ENCODE data around the gene YY1. TPM values are rescaled to one million over a fixed set of nuclear protein-coding genes. Genes with fewer than 3 reads are reported as not detected.

YY1 gene
- total RNA-seq, 3 donors from 2014 or later (not counting 1 experiment from before 2014, with no cell fraction given), result 77.9 to 92.6 (median 90.4) TPM

DNA sequence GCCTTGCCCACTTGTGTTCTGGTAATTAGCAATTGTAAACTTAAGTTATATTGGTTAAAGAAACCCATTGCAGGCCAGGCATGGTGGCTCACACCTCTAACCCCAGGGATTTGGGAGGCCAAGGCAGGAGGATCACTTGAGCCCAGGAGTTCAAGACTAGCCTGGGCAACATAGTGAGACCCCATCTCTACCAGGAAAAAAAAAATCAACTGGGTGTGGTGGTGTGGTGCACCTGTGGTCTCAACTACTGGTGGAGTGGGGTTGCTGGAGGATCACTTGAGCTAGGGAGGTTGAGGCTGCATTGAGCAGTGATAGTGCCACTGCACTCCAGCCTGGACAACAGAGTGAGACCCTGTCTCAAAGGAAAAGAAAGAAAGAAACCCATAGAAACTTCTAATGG, 13.7 kb downstream of the YY1 start:
- no peak for ATAC-seq
- no peak for DNase-seq
- peak overlapping the region; percentile 46 to 68 for H3K27ac Mint-ChIP-seq
- no peak overlapping the region for H3K27ac ChIP-seq (ENCODE audit: low read length)
- no peaks in the 10 kb centered on the region for H3K36me3 Mint-ChIP-seq
- H3K36me3 ChIP-seq (ENCODE audit: control insufficient read depth, insufficient read depth, low read length), result no peaks in the 10 kb centered on the region
- intact Hi-C loops (cut with micrococcal nuclease), result no loop called here
- H3K4me1 ChIP-seq (ENCODE audit: control insufficient read depth, insufficient read depth, low read length), result peaks cover 24% of the 10 kb centered on the region
- no peak overlapping the region for H3K4me3 ChIP-seq (ENCODE audit: low read length)
- no peaks in the 10 kb centered on the region for H3K27me3 ChIP-seq (ENCODE audit: control insufficient read depth, insufficient read depth, low read length)
- H3K4me1 Mint-ChIP-seq, result peaks cover 71 to 78% of the 10 kb centered on the region in 2 donors
- H3K27me3 Mint-ChIP-seq (ENCODE audit: low read depth in 2 of 2), result no peaks in the 10 kb centered on the region
- TF ChIP-seq, protein P1, sequence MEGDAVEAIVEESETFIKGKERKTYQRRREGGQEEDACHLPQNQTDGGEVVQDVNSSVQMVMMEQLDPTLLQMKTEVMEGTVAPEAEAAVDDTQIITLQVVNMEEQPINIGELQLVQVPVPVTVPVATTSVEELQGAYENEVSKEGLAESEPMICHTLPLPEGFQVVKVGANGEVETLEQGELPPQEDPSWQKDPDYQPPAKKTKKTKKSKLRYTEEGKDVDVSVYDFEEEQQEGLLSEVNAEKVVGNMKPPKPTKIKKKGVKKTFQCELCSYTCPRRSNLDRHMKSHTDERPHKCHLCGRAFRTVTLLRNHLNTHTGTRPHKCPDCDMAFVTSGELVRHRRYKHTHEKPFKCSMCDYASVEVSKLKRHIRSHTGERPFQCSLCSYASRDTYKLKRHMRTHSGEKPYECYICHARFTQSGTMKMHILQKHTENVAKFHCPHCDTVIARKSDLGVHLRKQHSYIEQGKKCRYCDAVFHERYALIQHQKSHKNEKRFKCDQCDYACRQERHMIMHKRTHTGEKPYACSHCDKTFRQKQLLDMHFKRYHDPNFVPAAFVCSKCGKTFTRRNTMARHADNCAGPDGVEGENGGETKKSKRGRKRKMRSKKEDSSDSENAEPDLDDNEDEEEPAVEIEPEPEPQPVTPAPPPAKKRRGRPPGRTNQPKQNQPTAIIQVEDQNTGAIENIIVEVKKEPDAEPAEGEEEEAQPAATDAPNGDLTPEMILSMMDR (IDR thresholded peaks at IDR 0.05), result no peak
- no peak overlapping the region for H3K4me3 Mint-ChIP-seq
- H3K9me3 Mint-ChIP-seq, result no peaks in the 10 kb centered on the region
- no peaks in the 10 kb centered on the region for H3K9me3 ChIP-seq (ENCODE audit: control insufficient read depth, insufficient read depth, low read length)

GRCh38 chr14:100256339-100256895, 17.5 kb downstream of the YY1 start:
- Mint-ChIP-seq H3K36me3 (no peaks in the 10 kb centered on the region), H3K4me1 (peaks cover 75 to 87% of the 10 kb centered on the region in 2 donors), H3K27me3 (ENCODE audit: low read depth in 2 of 2) (no peaks in the 10 kb centered on the region), H3K9me3 (no peaks in the 10 kb centered on the region), H3K27ac (peak overlapping the region; percentile 15 to 79), H3K4me3 (peak overlapping the region; percentile 38)
- ATAC-seq, result no peak
- no peak overlapping the region for H3K27ac ChIP-seq (ENCODE audit: low read length)
- TF ChIP-seq, protein P1 (IDR thresholded peaks at IDR 0.05), result no peak
- no peak overlapping the region for H3K4me3 ChIP-seq (ENCODE audit: low read length)
- H3K9me3 ChIP-seq (ENCODE audit: control insufficient read depth, insufficient read depth, low read length), result no peaks in the 10 kb centered on the region
- intact Hi-C loops (cut with micrococcal nuclease), result no loop called here
- H3K4me1 ChIP-seq (ENCODE audit: control insufficient read depth, insufficient read depth, low read length), result peaks cover 36% of the 10 kb centered on the region
- no peaks in the 10 kb centered on the region for H3K36me3 ChIP-seq (ENCODE audit: control insufficient read depth, insufficient read depth, low read length)
- no peak for DNase-seq
- 62% methylated on average over 2 of the region's 3 CpGs for WGBS (ENCODE audit: insufficient coverage)
- no peaks in the 10 kb centered on the region for H3K27me3 ChIP-seq (ENCODE audit: control insufficient read depth, insufficient read depth, low read length)

DNA sequence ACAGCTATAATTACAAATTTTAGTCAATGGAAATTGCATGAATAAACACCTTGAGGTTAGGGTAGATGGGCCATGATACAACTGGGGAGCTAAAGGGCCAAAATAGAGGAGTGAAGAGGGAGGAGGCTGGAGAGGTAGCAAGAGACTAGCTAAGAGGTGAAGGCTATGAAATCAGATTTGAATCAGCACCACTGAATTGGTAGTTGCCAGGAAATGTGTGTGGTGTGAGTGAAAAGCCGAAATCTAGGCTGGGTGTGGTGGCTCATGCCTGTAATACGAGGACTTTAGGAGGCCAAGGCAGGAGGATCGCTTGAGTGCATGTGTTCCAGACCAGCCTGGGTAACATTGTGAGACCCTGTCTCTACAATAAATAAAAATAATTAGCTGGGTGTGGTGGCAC, 22.7 kb downstream of the YY1 start:
- DNase-seq, result peak in 1 of 2 donors; percentile 23
- no peaks in the 10 kb centered on the region for H3K27me3 ChIP-seq (ENCODE audit: control insufficient read depth, insufficient read depth, low read length)
- H3K27ac ChIP-seq (ENCODE audit: low read length), result no peak overlapping the region
- H3K27ac Mint-ChIP-seq, result peak overlapping the region; percentile 5 to 49
- 52% methylated on average over 3 of the region's 3 CpGs for WGBS (ENCODE audit: insufficient coverage)
- H3K9me3 Mint-ChIP-seq, result no peaks in the 10 kb centered on the region
- intact Hi-C loops (cut with micrococcal nuclease), result no loop called here
- no peaks in the 10 kb centered on the region for H3K27me3 Mint-ChIP-seq (ENCODE audit: low read depth in 2 of 2)
- H3K36me3 Mint-ChIP-seq, result no peaks in the 10 kb centered on the region
- H3K9me3 ChIP-seq (ENCODE audit: control insufficient read depth, insufficient read depth, low read length), result no peaks in the 10 kb centered on the region
- H3K4me1 ChIP-seq (ENCODE audit: control insufficient read depth, insufficient read depth, low read length), result peaks cover 25% of the 10 kb centered on the region
- H3K4me1 Mint-ChIP-seq, result peaks cover 79 to 84% of the 10 kb centered on the region in 2 donors
- H3K4me3 ChIP-seq (ENCODE audit: low read length), result no peak overlapping the region
- TF ChIP-seq, protein P1 (IDR thresholded peaks at IDR 0.05), result no peak
- ATAC-seq, result peak in 2 of 3 donors; percentile 31 to 71
- peak overlapping the region; percentile 33 for H3K4me3 Mint-ChIP-seq
- H3K36me3 ChIP-seq (ENCODE audit: control insufficient read depth, insufficient read depth, low read length), result peaks cover 18% of the 10 kb centered on the region

- Histone ChIP-seq H3K4me3 (ENCODE audit: low read length) (no peak overlapping the region), H3K4me1 (ENCODE audit: control insufficient read depth, insufficient read depth, low read length) (peaks cover 24% of the 10 kb centered on the region), H3K9me3 (ENCODE audit: control insufficient read depth, insufficient read depth, low read length) (no peaks in the 10 kb centered on the region), H3K27ac (ENCODE audit: low read length) (no peak overlapping the region), H3K27me3 (ENCODE audit: control insufficient read depth, insufficient read depth, low read length) (no peaks in the 10 kb centered on the region), H3K36me3 (ENCODE audit: control insufficient read depth, insufficient read depth, low read length) (peaks cover 22% of the 10 kb centered on the region)
- no peak for ATAC-seq
- H3K4me1 Mint-ChIP-seq, result peaks cover 76 to 84% of the 10 kb centered on the region in 2 donors
- no peak for DNase-seq
- intact Hi-C loops (cut with micrococcal nuclease), result no loop called here
- H3K36me3 Mint-ChIP-seq, result no peaks in the 10 kb centered on the region
- no peaks in the 10 kb centered on the region for H3K9me3 Mint-ChIP-seq
- peak overlapping the region in 1 of 2 donors; percentile 5 for H3K27ac Mint-ChIP-seq
- H3K27me3 Mint-ChIP-seq (ENCODE audit: low read depth in 2 of 2), result no peaks in the 10 kb centered on the region
- no peak overlapping the region for H3K4me3 Mint-ChIP-seq
- TF ChIP-seq, protein P1 (IDR thresholded peaks at IDR 0.05), result no peak
- WGBS (ENCODE audit: insufficient coverage), result 85% methylated on average over 5 of the region's 5 CpGs
Observed at GRCh38 chr14:100262545-100262944, 23.6 kb downstream of the YY1 start.

Data from natural killer cell (primary cell).